CD4-positive, alpha-beta T cell treated with Interleukin-4 for 1 hour (primary cell): Measurements from ENCODE around the gene MUC6.
"Not testable (repeated sequence)": the region's sequence is repeated elsewhere in the genome, so short reads cannot be mapped to it uniquely, and the experiment has no call there.

ENCODE experiments used
- DNase-seq, 2 donors: peaks; one replicate each; pipeline ENCODE4 v3.0.0-alpha.2; 2020 to 2022

MUC6 gene

DNA sequence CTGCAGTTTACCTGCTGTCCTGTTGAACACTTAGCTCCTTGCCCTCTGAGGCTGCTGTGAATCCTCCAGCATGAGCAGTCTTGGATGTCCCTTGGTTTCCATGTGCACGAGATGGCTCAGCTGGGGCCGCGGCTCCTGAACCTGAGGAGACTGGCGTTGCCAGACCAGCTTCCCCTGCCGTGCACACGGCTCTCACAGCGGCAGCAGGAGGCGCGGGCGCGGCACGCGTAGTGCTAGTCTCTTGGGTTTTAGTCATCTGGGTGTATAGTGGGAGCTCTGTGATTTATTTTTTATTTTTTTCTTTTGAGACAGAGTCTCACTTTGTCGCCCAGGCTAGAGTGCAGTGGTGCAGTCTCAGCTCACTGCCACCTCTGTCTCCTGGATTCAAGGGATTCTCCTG, 54.8 kb downstream of the MUC6 start:
- no peak for DNase-seq

GRCh38 chr11:980438-981357, 55.8 kb downstream of the MUC6 start:
- DNase-seq: no peak

DNA sequence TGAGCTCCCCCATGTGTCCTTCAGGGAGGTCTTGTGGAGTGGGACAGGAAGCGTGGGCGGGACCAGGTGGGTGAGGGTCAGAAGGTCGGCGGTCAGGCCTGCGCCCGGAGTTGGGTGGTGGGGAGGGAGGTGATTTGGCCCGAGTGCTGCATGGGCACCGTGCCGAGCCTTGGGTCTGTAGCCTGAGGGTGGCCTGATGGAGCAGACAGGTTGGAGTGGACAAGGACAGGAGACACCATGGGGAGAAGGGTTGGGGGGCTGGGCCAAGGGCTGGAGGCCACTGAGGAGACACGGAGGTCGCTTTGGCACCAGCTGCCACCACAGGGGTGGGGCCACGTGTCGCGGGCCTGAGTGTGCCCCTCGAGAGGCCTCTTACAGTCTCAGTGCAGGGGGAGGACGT, 57.7 kb downstream of the MUC6 start:
- no peak for DNase-seq

GRCh38 chr11:977830-978720, 58.4 kb downstream of the MUC6 start:
- no peak for DNase-seq

- DNase-seq: no peak
These were observed 59.9 kb downstream of the MUC6 start for GRCh38 chr11:976431-977160.

DNA sequence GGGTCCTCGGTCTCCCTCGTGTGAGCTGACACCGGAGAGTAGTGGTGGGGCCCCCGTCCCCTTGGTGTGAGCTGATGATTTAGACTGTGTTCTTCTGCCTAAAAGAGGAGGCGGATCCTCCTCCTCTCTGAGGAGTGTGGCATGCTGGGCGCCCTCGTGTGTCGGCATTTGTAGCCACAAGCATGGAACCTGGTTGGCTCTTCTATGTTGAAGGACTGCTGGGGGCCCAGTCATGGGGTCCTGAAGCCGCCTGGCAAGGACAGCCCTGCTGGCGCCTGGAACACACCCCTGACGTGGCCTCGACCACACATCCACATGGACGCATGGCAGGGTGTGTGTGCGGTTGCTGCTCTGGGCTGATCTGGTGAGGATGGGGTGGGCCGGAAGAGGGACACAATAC, 60.7 kb downstream of the MUC6 start:
- peak in 1 of 2 donors; percentile 9 for DNase-seq

GRCh38 chr11:975376-975775, 61.1 kb downstream of the MUC6 start:
- DNase-seq: not testable (repeated sequence)

DNA sequence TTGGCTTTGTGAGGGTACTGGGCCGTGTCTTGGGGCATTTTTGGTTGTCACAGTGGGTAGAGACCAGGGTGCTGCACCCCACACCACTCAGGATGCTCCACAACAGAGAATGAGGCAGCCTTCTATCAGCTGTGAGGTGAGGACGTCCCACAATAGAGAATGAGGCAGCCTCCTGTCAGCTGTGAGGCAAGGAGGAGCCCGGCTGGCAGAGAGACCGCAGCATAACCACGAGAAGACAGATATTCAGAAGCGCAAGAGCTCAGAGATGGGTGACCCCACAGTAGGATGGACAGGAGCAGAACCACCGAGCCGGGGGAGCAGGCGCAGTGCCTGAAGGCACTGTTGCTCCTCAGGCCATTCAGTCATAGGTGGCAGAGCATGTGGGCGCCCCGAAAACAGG, 63.3 kb downstream of the MUC6 start:
- no peak for DNase-seq

GRCh38 chr11:972523-973211, 63.9 kb downstream of the MUC6 start:
- no peak for DNase-seq

- no peak for DNase-seq
These were observed 64.7 kb downstream of the MUC6 start for GRCh38 chr11:971731-972365.

DNA sequence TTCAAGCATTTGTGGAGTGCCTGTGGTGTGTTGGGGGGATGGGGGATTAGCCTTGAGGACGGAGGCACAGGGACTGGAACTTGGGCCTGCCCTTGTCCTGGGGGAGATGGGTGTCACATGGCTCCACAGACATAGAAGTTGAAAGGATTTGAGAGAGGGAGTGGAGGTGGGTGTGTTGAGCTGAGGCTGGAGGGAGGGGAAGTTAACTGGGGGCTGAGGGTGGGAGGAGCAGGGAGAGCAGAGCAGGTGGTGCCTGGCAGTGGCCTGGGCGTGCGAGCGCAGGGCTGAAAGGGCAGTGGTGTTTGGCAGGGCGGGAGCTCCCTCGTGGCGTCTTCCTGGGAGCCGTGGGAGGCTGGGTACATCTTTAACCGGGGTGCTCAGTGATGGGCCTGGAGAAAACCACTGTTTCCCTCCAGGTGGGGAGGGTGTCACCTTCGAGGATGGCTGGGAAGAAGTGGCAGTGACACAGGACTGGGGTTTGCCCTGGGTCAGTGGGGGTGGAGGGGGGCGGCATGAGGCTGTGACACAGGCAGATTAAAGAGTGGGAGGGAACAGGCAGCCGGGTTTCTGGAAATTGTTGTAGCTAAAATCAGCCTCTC, 65.3 kb downstream of the MUC6 start:
- DNase-seq: no peak

GRCh38 chr11:970319-970871, 66.1 kb downstream of the MUC6 start:
- peak in 1 of 2 donors; percentile 16 for DNase-seq

- DNase-seq: no peak
These were observed 66.8 kb downstream of the MUC6 start for GRCh38 chr11:969651-970205.

GRCh38 chr11:968822-969221, 67.7 kb downstream of the MUC6 start:
- DNase-seq: no peak

GRCh38 chr11:967995-968751, 68.3 kb downstream of the MUC6 start:
- no peak for DNase-seq

- DNase-seq: no peak
These were observed 71.2 kb downstream of the MUC6 start for GRCh38 chr11:965206-965775.

DNA sequence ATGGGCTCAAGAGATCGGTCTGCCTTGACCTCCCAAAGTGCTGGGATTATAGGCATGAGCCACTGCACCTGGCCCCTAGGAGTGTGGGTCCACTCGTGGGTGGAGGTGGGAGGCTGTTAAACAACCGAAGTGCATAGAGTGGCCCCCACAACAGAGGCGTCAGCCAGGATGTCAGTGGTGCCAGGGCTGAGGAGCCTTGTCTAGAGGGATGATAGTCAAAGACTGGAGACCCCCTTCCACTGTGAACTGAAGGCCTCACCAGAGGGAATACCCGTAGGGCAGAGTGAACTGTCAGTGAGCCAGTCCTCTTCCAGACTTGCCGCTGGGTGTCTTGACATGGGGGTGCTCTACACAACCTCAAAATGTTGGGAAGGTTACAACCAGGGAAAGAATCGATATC, 72.7 kb downstream of the MUC6 start:
- DNase-seq: no peak
